ENCODE measurements around the gene CD33. TPM values are rescaled to one million over a fixed set of nuclear protein-coding genes. Genes with fewer than 3 reads are reported as not detected.

Gene CD33
- total RNA-seq, 1 experiment from 2014 or later: 0.35 TPM

- no peak overlapping the region for H2AK5ac ChIP-seq (ENCODE audit: insufficient read length, low read length)
- H3K14ac ChIP-seq (ENCODE audit: insufficient read depth, low read length): no peak overlapping the region
- WGBS (ENCODE audit: extremely low coverage, insufficient read length, low lambda C conversion rate): no CpG with 5 or more reads among the region's 6 CpGs
- H4K5ac ChIP-seq (ENCODE audit: insufficient read length, low read depth, low read length): no peak overlapping the region
- H2BK15ac ChIP-seq (ENCODE audit: low read depth, low read length): no peak overlapping the region
- no peak overlapping the region for H4K8ac ChIP-seq (replicated peaks; ENCODE audit: insufficient read length, low read depth, low read length)
- H3K23me2 ChIP-seq (ENCODE audit: insufficient read length, low read depth, low read length, poor library complexity, severe bottlenecking): no peaks in the 10 kb centered on the region
- H4K91ac ChIP-seq (ENCODE audit: insufficient read length, low read depth, low read length): no peak overlapping the region
- H3K79me2 ChIP-seq (ENCODE audit: insufficient read depth, low read length): no peaks in the 10 kb centered on the region
- Mint-ChIP-seq H3K4me1 (peaks cover 0 to 12% of the 10 kb centered on the region in 2 experiments; a peak in 2 of 4 replicates), H3K36me3 (ENCODE audit: insufficient read depth in 1 of 3, low read depth in 3 of 3) (no peaks in the 10 kb centered on the region), H3K27me3 (ENCODE audit: low read depth) (peaks cover 1% of the 10 kb centered on the region), H3K9me3 (no peaks in the 10 kb centered on the region; a peak in 1 of 5 replicates), H3K27ac (no peak overlapping the region), H3K4me3 (no peak overlapping the region)
- H2BK12ac ChIP-seq (ENCODE audit: insufficient read length, low read depth, low read length): no peak overlapping the region
- no peak for DNase-seq
- no peak overlapping the region for H3K27ac ChIP-seq (ENCODE audit: insufficient read length, low read depth, low read length)
- no peaks in the 10 kb centered on the region for H3K4me1 ChIP-seq (ENCODE audit: insufficient read depth, low read length)
- no peak overlapping the region for H3K18ac ChIP-seq (ENCODE audit: insufficient read length, low read depth, low read length)
- no peaks in the 10 kb centered on the region for H3K9me3 ChIP-seq (ENCODE audit: control insufficient read depth, low read depth, low read length)
- no peak overlapping the region for H3K4me2 ChIP-seq (ENCODE audit: insufficient read depth, insufficient read length, low read length)
- H2BK20ac ChIP-seq (ENCODE audit: low read depth, low read length, poor library complexity, severe bottlenecking): no peak overlapping the region
- H3K56ac ChIP-seq (ENCODE audit: insufficient read length, low read depth, low read length): no peak overlapping the region
- H4K20me1 ChIP-seq (ENCODE audit: control insufficient read depth, insufficient read depth, insufficient read length): no peaks in the 10 kb centered on the region
- H3T11ph ChIP-seq (ENCODE audit: low read length): no peak overlapping the region
- no peak overlapping the region for H2AFZ ChIP-seq (ENCODE audit: low read length)
- H2BK5ac ChIP-seq (ENCODE audit: insufficient read length, low read length): no peak overlapping the region
- no peak overlapping the region for H2BK120ac ChIP-seq (ENCODE audit: low read depth, low read length, poor library complexity, severe bottlenecking)
- TF ChIP-seq CTCF (conservative IDR thresholded peaks at IDR 0.05): no peak
- H3K4ac ChIP-seq (ENCODE audit: low read depth, low read length): no peak overlapping the region
- peaks cover 3% of the 10 kb centered on the region for H3K27me3 ChIP-seq (ENCODE audit: insufficient read depth, low read length)
- H3K79me1 ChIP-seq (ENCODE audit: insufficient read depth, low read depth, low read length, poor library complexity, severe bottlenecking): no peaks in the 10 kb centered on the region
- H3K23ac ChIP-seq (ENCODE audit: insufficient read length, low read depth, low read length): no peak overlapping the region
- H3K9ac ChIP-seq (ENCODE audit: extremely low read depth, insufficient read length, low read length): no peak overlapping the region
Observed at GRCh38 chr19:51272183-51272810, 47.4 kb downstream of the CD33 start.

Measured in H9 (cell line).